GM12872 (cell line): Measurements from ENCODE around the gene PTPRF.
A peak's percentile ranks its signal among the peaks of the same experiment; 100 is the strongest.

Experiments used
- TF ChIP-seq, protein P1 (sequence below): IDR thresholded peaks from 3 replicates; pipeline ENCODE4 v1.5.1; 2011; ENCODE audit warnings: low read depth, mild to moderate bottlenecking, low read length, moderate library complexity; ENCODE audit not compliant: insufficient read depth

PTPRF gene

DNA sequence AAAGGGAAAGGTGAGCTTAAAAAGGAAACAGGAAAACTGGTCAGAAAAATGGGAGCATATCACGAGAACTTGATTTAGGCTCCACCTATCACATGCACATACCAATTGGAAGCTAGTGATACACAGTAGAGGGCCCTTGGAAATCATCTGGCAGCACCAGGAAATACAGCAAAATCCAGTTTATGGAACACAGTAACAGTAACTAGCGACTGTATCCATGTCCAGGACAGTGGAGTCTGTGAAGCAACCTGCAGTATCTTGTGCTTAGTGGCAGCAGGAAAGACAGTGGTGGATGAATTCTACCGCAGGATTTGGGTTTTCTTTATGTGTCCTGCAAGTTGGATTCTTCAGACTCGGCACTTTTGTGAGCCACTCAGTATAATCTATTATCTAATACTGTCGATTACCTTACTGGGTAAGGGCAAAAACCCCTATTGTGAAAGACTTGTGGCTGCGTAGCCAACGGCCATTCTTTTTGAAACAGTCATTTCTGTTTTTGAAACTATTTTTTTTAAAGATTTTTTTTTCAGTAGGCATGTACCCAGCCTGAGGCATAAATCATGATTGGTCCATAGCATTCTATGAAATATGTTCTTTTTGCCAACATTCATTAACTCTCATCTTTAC, 117.7 kb downstream of the PTPRF start:
- TF ChIP-seq, protein P1, sequence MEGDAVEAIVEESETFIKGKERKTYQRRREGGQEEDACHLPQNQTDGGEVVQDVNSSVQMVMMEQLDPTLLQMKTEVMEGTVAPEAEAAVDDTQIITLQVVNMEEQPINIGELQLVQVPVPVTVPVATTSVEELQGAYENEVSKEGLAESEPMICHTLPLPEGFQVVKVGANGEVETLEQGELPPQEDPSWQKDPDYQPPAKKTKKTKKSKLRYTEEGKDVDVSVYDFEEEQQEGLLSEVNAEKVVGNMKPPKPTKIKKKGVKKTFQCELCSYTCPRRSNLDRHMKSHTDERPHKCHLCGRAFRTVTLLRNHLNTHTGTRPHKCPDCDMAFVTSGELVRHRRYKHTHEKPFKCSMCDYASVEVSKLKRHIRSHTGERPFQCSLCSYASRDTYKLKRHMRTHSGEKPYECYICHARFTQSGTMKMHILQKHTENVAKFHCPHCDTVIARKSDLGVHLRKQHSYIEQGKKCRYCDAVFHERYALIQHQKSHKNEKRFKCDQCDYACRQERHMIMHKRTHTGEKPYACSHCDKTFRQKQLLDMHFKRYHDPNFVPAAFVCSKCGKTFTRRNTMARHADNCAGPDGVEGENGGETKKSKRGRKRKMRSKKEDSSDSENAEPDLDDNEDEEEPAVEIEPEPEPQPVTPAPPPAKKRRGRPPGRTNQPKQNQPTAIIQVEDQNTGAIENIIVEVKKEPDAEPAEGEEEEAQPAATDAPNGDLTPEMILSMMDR: no peak

DNA sequence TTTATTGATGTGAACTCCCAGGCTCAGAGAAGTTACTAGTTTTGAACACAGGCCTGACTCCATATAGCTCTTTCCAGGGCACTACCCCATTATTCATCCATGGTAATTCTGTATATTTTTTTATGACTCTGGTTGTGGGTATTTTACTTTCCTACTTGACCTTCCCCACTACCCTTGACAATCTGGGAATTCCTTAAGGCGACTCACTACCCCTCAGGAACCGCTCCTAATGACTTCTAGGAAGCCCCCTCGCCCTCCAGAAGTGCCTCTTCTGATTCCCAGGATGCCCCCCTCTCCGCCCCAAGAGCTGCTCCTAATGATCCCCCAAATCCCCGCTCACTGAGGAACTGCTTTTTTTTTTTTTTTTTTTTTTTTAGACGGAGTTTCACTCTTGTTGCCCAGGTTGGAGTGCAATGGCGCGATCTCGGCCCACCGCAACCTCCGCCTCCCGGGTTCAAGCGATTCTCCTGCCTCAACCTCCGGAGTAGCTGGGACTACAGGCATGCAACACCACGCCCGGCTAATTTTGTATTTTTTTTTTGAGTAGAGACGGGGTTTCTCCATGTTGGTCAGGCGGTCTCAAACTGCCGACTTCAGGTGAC, 118.3 kb downstream of the PTPRF start:
- TF ChIP-seq, protein P1: no peak

DNA sequence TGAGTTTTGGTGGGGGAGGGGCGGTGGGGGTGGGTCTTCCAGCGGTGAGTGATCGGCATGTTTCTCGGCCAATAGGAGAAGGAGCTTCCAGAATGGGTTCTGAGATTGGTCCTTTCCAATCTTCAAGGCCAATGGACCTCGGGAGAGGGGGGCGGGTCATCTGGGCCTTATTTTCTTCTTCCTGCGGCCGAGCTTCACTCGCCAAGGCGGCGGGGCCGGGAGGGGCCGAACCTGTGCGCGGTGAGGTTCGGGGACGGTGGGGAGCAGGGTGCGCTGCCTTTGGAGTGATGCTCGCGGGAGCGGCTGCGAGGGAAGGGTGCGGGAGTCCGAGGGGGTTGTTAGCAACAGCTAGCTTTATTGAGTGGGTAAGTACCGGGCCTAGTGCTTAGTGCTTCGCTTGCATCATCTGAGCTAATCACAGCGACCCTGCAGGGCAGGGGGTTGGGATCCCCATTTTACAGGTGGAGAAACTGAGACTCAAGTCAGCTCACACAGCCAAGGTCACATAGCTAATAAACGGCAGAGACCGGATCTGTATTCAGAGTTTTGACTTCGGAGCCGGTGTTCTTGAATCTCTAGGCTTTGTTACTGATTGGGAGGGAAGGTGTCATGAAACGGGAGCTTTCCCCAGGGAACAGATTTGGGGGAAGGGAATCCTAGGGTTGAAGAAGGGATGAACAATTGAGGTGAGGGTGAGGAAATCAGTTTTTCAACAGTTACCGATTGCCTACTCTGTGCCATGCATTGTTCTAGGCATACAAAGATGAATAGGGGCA, 119.8 kb downstream of the PTPRF start:
- TF ChIP-seq, protein P1: no peak

- TF ChIP-seq, protein P1: no peak
These were observed 120.5 kb downstream of the PTPRF start for GRCh38 chr1:43651188-43651587.

GRCh38 chr1:43651902-43652301, 121.2 kb downstream of the PTPRF start:
- TF ChIP-seq, protein P1: no peak

DNA sequence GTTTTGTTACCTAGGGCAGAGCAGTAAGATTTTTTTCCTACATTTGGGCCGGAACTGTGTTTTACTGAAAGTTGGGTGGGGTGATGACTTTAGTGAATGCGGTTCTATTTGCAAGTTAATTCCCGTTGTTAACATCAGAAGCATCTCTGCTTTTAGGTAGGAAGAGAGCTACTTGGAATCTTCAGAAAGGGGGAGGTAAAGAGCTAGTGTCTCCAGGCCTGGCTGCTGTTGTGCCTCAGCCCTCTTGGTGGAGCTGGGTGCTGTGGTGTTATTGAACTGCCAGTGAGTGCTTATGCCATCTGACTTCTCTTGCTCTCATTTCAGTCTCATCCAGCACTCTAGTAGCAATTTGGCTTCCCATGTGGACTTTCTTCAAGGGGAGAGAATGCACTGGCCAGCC, 122.7 kb downstream of the PTPRF start:
- TF ChIP-seq, protein P1: peak; percentile 55

GRCh38 chr1:43653893-43654292, 123.2 kb downstream of the PTPRF start:
- TF ChIP-seq, protein P1: no peak
